ENCODE data around the gene ENTPD1.

The ENTPD1 gene

DNA sequence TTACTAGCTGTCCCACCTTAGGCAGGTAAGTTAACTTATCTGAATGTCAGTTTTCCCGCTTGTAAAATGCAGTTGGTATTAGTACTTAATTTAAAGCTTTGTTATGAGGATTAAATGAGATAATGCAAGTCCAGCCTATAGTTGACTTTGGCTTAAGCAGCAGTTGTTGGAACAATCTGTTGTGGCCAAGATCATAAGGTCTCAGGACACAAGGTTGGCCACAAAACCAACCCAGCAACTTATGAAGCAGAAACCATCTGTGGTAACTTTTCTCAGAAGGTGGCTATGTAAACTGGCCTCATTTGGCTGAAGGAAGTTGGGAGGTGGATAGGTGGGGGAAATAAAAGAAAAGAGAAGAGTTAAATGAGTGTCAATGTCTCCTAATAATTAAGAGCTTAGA, 29.4 kb downstream of the ENTPD1 start:
- Histone ChIP-seq H3K9ac (ENCODE audit: low read length in 2 of 2) (no peak overlapping the region), H3K27ac (ENCODE audit: low read length) (no peak overlapping the region), H3K4me1 (ENCODE audit: control insufficient read depth, insufficient read depth, low read length) (peaks cover 4% of the 10 kb centered on the region), H3K27me3 (ENCODE audit: control insufficient read depth in 1 of 2, insufficient read depth in 2 of 2, low read length in 2 of 2) (no peaks in the 10 kb centered on the region), H3K4me3 (ENCODE audit: low read length in 2 of 2) (no peak overlapping the region), H3K36me3 (ENCODE audit: control insufficient read depth in 2 of 2, insufficient read depth in 2 of 2, low read length in 2 of 2) (no peaks in the 10 kb centered on the region), H3K9me3 (ENCODE audit: control insufficient read depth in 2 of 2, low read length in 2 of 2) (no peaks in the 10 kb centered on the region)

DNA sequence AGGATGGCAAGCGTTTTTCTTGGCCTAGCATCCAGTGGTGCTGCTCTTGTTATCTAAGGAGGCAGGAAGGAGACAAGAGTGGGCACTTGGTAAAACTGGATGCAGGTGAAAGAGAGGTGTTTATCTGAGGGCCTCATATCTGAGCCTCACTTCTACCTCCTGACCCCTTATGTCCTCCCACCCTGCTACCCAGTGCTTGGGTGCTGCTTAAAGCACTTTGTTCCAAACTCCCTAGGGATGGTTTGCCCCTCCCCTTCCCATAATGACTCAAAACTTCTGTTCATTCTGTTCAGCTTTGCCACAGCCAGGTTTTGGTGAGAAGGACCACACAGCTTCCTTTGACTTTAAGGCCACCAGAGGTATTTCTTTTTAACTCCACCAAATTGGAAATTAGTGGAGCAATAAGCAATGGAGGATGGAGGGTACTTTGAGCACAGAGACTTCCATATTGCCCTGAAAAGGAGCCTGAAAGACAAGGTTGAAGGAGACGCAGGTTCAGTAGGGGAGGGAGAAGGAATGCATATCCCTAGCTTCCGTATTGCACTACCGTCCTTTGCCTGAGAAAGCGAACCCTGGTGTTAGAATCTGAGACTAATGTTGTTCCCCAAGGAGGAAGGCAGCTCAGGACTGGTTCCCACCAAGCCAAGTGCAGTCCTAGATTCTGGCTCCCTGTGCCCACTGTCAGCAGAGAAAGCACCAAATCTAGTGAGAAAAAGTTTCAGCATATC, 30.1 kb downstream of the ENTPD1 start:
- no peaks in the 10 kb centered on the region for H3K27me3 ChIP-seq (ENCODE audit: control insufficient read depth in 1 of 2, insufficient read depth in 2 of 2, low read length in 2 of 2)
- no peaks in the 10 kb centered on the region for H3K9me3 ChIP-seq (ENCODE audit: control insufficient read depth in 2 of 2, low read length in 2 of 2)
- H3K36me3 ChIP-seq (ENCODE audit: control insufficient read depth in 2 of 2, insufficient read depth in 2 of 2, low read length in 2 of 2), result no peaks in the 10 kb centered on the region
- H3K27ac ChIP-seq (ENCODE audit: low read length), result no peak overlapping the region
- H3K4me3 ChIP-seq (ENCODE audit: low read length in 2 of 2), result no peak overlapping the region
- H3K9ac ChIP-seq (ENCODE audit: low read length in 2 of 2), result no peak overlapping the region
- H3K4me1 ChIP-seq (ENCODE audit: control insufficient read depth, insufficient read depth, low read length), result peaks cover 4% of the 10 kb centered on the region

DNA sequence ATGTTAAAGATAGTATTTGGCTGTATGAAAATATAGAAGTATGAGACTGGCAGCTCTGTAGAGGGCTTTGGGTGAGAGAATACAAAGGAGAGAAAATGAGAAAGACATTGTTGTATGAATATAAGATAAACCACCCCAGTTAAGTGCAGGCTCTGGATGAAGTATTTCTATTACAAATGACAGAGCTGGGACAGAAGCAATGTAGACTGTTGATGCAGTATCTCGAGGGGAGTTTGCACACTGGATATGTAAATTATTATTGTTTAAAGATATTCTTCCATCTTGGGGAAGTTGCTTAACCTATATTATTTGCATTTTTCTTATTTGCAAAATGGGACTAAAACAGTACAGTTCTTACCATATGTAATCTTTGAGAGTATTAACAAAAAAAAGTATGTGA, 31.5 kb downstream of the ENTPD1 start:
- Histone ChIP-seq H3K27me3 (ENCODE audit: control insufficient read depth in 1 of 2, insufficient read depth in 2 of 2, low read length in 2 of 2) (no peaks in the 10 kb centered on the region), H3K4me1 (ENCODE audit: control insufficient read depth, insufficient read depth, low read length) (peaks cover 5% of the 10 kb centered on the region), H3K9ac (ENCODE audit: low read length in 2 of 2) (no peak overlapping the region), H3K36me3 (ENCODE audit: control insufficient read depth in 2 of 2, insufficient read depth in 2 of 2, low read length in 2 of 2) (no peaks in the 10 kb centered on the region), H3K27ac (ENCODE audit: low read length) (no peak overlapping the region), H3K9me3 (ENCODE audit: control insufficient read depth in 2 of 2, low read length in 2 of 2) (no peaks in the 10 kb centered on the region), H3K4me3 (ENCODE audit: low read length in 2 of 2) (no peak overlapping the region)

DNA sequence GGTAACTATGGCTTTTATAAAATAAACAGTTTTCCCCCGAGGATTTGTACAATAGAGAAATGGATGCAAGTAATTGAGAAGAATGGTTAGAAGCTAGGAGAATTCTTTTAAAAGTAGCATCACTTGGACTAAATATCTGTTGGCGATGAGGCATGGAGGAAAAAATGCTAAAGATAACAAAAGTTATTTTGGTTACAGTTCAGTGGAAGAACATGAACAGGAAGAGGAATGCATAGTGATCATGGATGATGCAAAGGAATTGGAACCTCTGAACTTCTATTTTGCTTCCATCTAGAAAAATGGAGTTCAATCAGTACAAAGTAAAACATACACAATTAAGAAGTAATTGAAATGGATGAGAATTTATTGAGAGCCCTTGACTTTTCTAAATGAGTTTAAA, 32.9 kb downstream of the ENTPD1 start:
- no peaks in the 10 kb centered on the region for H3K36me3 ChIP-seq (ENCODE audit: control insufficient read depth in 2 of 2, insufficient read depth in 2 of 2, low read length in 2 of 2)
- no peaks in the 10 kb centered on the region for H3K27me3 ChIP-seq (ENCODE audit: control insufficient read depth in 1 of 2, insufficient read depth in 2 of 2, low read length in 2 of 2)
- H3K27ac ChIP-seq (ENCODE audit: low read length), result no peak overlapping the region
- H3K9ac ChIP-seq (ENCODE audit: low read length in 2 of 2), result no peak overlapping the region
- H3K9me3 ChIP-seq (ENCODE audit: control insufficient read depth in 2 of 2, low read length in 2 of 2), result no peaks in the 10 kb centered on the region
- H3K4me3 ChIP-seq (ENCODE audit: low read length in 2 of 2), result no peak overlapping the region
- H3K4me1 ChIP-seq (ENCODE audit: control insufficient read depth, insufficient read depth, low read length), result peaks cover 13% of the 10 kb centered on the region

DNA sequence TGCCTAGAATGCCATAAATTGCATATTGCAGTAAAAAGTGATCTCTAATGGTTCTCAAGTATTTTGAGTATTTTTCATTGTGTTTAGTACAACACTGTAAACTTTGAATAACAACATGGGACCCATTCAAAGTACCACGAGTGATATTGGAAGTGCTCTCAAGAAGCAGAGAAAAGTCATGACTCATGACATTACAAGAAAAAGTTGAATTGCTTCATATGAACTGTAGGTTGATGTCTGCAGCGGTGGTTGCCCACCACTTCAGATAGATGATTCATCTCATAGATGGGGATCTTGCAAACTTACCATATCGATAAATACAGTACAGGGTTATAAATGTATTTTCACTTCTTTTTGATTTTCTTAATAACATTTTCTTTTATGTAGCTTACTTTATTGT, 33.9 kb downstream of the ENTPD1 start:
- Histone ChIP-seq H3K27me3 (ENCODE audit: control insufficient read depth in 1 of 2, insufficient read depth in 2 of 2, low read length in 2 of 2) (no peaks in the 10 kb centered on the region), H3K4me3 (ENCODE audit: low read length in 2 of 2) (no peak overlapping the region), H3K9ac (ENCODE audit: low read length in 2 of 2) (no peak overlapping the region), H3K36me3 (ENCODE audit: control insufficient read depth in 2 of 2, insufficient read depth in 2 of 2, low read length in 2 of 2) (no peaks in the 10 kb centered on the region), H3K4me1 (ENCODE audit: control insufficient read depth, insufficient read depth, low read length) (peaks cover 9% of the 10 kb centered on the region), H3K27ac (ENCODE audit: low read length) (no peak overlapping the region), H3K9me3 (ENCODE audit: control insufficient read depth in 2 of 2, low read length in 2 of 2) (no peaks in the 10 kb centered on the region)

GRCh38 chr10:95790982-95791381, 35.0 kb downstream of the ENTPD1 start:
- H3K36me3 ChIP-seq (ENCODE audit: control insufficient read depth in 2 of 2, insufficient read depth in 2 of 2, low read length in 2 of 2), result no peaks in the 10 kb centered on the region
- H3K27ac ChIP-seq (ENCODE audit: low read length), result no peak overlapping the region
- no peak overlapping the region for H3K4me3 ChIP-seq (ENCODE audit: low read length in 2 of 2)
- no peak overlapping the region for H3K9ac ChIP-seq (ENCODE audit: low read length in 2 of 2)
- peaks cover 9% of the 10 kb centered on the region for H3K4me1 ChIP-seq (ENCODE audit: control insufficient read depth, insufficient read depth, low read length)
- H3K27me3 ChIP-seq (ENCODE audit: control insufficient read depth in 1 of 2, insufficient read depth in 2 of 2, low read length in 2 of 2), result no peaks in the 10 kb centered on the region
- no peaks in the 10 kb centered on the region for H3K9me3 ChIP-seq (ENCODE audit: control insufficient read depth in 2 of 2, low read length in 2 of 2)

GRCh38 chr10:95791425-95791979, 35.5 kb downstream of the ENTPD1 start:
- H3K36me3 ChIP-seq (ENCODE audit: control insufficient read depth in 2 of 2, insufficient read depth in 2 of 2, low read length in 2 of 2), result no peaks in the 10 kb centered on the region
- H3K27ac ChIP-seq (ENCODE audit: low read length), result no peak overlapping the region

GRCh38 chr10:95792211-95792780, 36.3 kb downstream of the ENTPD1 start:
- Histone ChIP-seq H3K9me3 (ENCODE audit: control insufficient read depth in 2 of 2, low read length in 2 of 2) (no peaks in the 10 kb centered on the region), H3K36me3 (ENCODE audit: control insufficient read depth in 2 of 2, insufficient read depth in 2 of 2, low read length in 2 of 2) (no peaks in the 10 kb centered on the region), H3K27me3 (ENCODE audit: control insufficient read depth in 1 of 2, insufficient read depth in 2 of 2, low read length in 2 of 2) (no peaks in the 10 kb centered on the region), H3K4me3 (ENCODE audit: low read length in 2 of 2) (no peak overlapping the region), H3K27ac (ENCODE audit: low read length) (no peak overlapping the region), H3K4me1 (ENCODE audit: control insufficient read depth, insufficient read depth, low read length) (peaks cover 9% of the 10 kb centered on the region), H3K9ac (ENCODE audit: low read length in 2 of 2) (no peak overlapping the region)

More at GRCh38 chr10:95791425-95791979, 35.5 kb downstream of the ENTPD1 start:
- Histone ChIP-seq H3K27me3 (ENCODE audit: control insufficient read depth in 1 of 2, insufficient read depth in 2 of 2, low read length in 2 of 2) (no peaks in the 10 kb centered on the region), H3K4me3 (ENCODE audit: low read length in 2 of 2) (no peak overlapping the region), H3K9ac (ENCODE audit: low read length in 2 of 2) (no peak overlapping the region), H3K4me1 (ENCODE audit: control insufficient read depth, insufficient read depth, low read length) (peaks cover 9% of the 10 kb centered on the region), H3K9me3 (ENCODE audit: control insufficient read depth in 2 of 2, low read length in 2 of 2) (no peaks in the 10 kb centered on the region)

DNA sequence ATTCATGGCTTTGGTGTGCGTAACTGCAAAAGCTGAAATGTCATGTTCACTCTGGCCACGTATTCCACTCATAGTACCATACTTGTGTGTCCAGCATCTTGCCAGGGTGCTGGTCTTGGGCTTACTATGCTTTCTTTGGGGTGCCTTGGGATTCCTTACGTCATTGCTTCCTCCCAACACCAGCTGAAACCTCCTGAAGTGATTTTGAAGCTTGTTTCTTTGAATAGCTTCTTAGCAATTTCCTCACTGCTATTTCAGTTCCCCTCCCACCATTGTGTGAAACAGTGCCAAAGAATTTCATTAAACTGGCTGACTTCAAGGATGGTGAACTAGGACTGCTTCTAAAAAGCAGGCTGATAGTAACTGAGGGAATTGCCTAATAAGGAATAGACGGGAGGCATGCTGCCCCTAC, 36.9 kb downstream of the ENTPD1 start:
- H3K9ac ChIP-seq (ENCODE audit: low read length in 2 of 2), result no peak overlapping the region
- H3K27ac ChIP-seq (ENCODE audit: low read length), result no peak overlapping the region
- H3K27me3 ChIP-seq (ENCODE audit: control insufficient read depth in 1 of 2, insufficient read depth in 2 of 2, low read length in 2 of 2), result no peaks in the 10 kb centered on the region
- H3K4me1 ChIP-seq (ENCODE audit: control insufficient read depth, insufficient read depth, low read length), result peaks cover 9% of the 10 kb centered on the region
- no peak overlapping the region for H3K4me3 ChIP-seq (ENCODE audit: low read length in 2 of 2)
- no peaks in the 10 kb centered on the region for H3K9me3 ChIP-seq (ENCODE audit: control insufficient read depth in 2 of 2, low read length in 2 of 2)
- H3K36me3 ChIP-seq (ENCODE audit: control insufficient read depth in 2 of 2, insufficient read depth in 2 of 2, low read length in 2 of 2), result no peaks in the 10 kb centered on the region

DNA sequence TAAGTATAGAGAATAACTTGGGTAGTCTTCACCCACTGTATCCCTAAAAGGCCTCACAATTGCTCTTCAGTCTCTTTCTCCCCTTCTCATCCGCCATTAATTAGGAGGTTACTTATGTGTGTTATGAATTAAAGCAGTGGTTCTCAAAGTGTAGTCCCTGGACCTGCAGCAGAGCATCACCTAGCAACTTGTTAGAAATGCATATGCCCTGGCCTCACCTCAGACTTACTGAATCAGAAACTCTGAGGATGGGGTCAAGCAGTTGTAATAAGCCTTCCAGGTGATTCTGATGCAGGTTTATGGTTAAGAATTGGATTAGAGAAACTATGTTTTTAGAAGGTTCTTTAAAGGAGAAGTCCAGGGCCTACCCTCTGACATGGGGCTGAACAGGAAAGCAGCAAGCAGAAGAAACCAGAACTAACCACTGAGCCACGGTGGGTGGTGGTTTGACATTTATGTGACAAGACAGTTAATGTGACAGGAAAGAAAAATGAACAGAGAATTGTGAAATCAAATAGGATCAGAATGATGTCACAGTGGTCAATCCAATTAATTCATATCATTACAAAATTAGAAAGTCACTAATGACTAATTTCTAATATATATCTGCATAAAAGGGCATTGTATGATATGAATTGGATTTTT, 37.6 kb downstream of the ENTPD1 start:
- H3K4me1 ChIP-seq (ENCODE audit: control insufficient read depth, insufficient read depth, low read length), result peaks cover 9% of the 10 kb centered on the region
- H3K9ac ChIP-seq (ENCODE audit: low read length in 2 of 2), result no peak overlapping the region
- no peaks in the 10 kb centered on the region for H3K9me3 ChIP-seq (ENCODE audit: control insufficient read depth in 2 of 2, low read length in 2 of 2)
- no peaks in the 10 kb centered on the region for H3K27me3 ChIP-seq (ENCODE audit: control insufficient read depth in 1 of 2, insufficient read depth in 2 of 2, low read length in 2 of 2)
- no peak overlapping the region for H3K4me3 ChIP-seq (ENCODE audit: low read length in 2 of 2)
- no peak overlapping the region for H3K27ac ChIP-seq (ENCODE audit: low read length)
- no peaks in the 10 kb centered on the region for H3K36me3 ChIP-seq (ENCODE audit: control insufficient read depth in 2 of 2, insufficient read depth in 2 of 2, low read length in 2 of 2)

GRCh38 chr10:95794195-95794594, 38.2 kb downstream of the ENTPD1 start:
- no peak overlapping the region for H3K9ac ChIP-seq (ENCODE audit: low read length in 2 of 2)
- H3K27ac ChIP-seq (ENCODE audit: low read length), result no peak overlapping the region
- H3K4me1 ChIP-seq (ENCODE audit: control insufficient read depth, insufficient read depth, low read length), result peaks cover 9% of the 10 kb centered on the region

More at GRCh38 chr10:95794195-95794594, 38.2 kb downstream of the ENTPD1 start:
- no peaks in the 10 kb centered on the region for H3K36me3 ChIP-seq (ENCODE audit: control insufficient read depth in 2 of 2, insufficient read depth in 2 of 2, low read length in 2 of 2)
- no peaks in the 10 kb centered on the region for H3K9me3 ChIP-seq (ENCODE audit: control insufficient read depth in 2 of 2, low read length in 2 of 2)
- H3K27me3 ChIP-seq (ENCODE audit: control insufficient read depth in 1 of 2, insufficient read depth in 2 of 2, low read length in 2 of 2), result no peaks in the 10 kb centered on the region
- H3K4me3 ChIP-seq (ENCODE audit: low read length in 2 of 2), result no peak overlapping the region

Measured in stomach smooth muscle (tissue), 2 donors.